Lung (tissue), 12 donors: ENCODE data around the gene SPPL2C. TPM values are rescaled to one million over a fixed set of nuclear protein-coding genes. Genes with fewer than 3 reads are reported as not detected.

Source experiments
- ATAC-seq: fragments of 200-7000 bp; cut with Tn5 transposase; one replicate; pipeline ENCODE4 v1.9.1; 2020; ENCODE audit warnings: moderate number of reproducible peaks; ENCODE audit not compliant: insufficient read depth, low FRiP score
- DNase-seq, 3 donors: peaks; one replicate each; pipeline ENCODE4 v3.0.0-alpha.2; 2013 to 2017
- H3K27ac ChIP-seq, 2 donors: one replicate each; pipeline ENCODE4 v1.5.1; 2013; ENCODE audit warnings: mild to moderate bottlenecking in 2 of 2, moderate library complexity in 2 of 2, control low read depth in 1 of 2, inconsistent platforms in 1 of 2, low read depth in 1 of 2, low read length in 1 of 2
- H3K27me3 ChIP-seq, 3 donors: one replicate each; pipeline ENCODE4 v1.5.1; 2013; ENCODE audit warnings: low read length in 2 of 3; ENCODE audit not compliant: control insufficient read depth in 3 of 3, insufficient read depth in 3 of 3
- H3K36me3 ChIP-seq, 4 donors: one replicate each; pipeline ENCODE4 v1.5.1; 2013; ENCODE audit warnings: low read length in 4 of 4, mild to moderate bottlenecking in 1 of 4, moderate library complexity in 1 of 4; ENCODE audit not compliant: control insufficient read depth in 4 of 4, insufficient read depth in 4 of 4
- H3K4me1 ChIP-seq, 5 donors: one replicate each; pipeline ENCODE4 v1.5.1; 2013; ENCODE audit warnings: low read length in 5 of 5, mild to moderate bottlenecking in 2 of 5, moderate library complexity in 1 of 5; ENCODE audit not compliant: control insufficient read depth in 5 of 5, insufficient read depth in 5 of 5
- H3K4me3 ChIP-seq: one replicate; pipeline ENCODE4 v1.5.1; 2013; ENCODE audit warnings: mild to moderate bottlenecking, control low read depth, moderate library complexity
- H3K9ac ChIP-seq, 2 donors: one replicate each; pipeline ENCODE4 v1.5.1; 2013; ENCODE audit warnings: low read length in 2 of 2, control low read depth in 1 of 2; ENCODE audit not compliant: insufficient read depth in 1 of 2
- H3K9me3 ChIP-seq, 4 donors: one replicate each; pipeline ENCODE4 v1.5.1; 2013; ENCODE audit warnings: low read length in 3 of 4, mild to moderate bottlenecking in 1 of 4, moderate library complexity in 1 of 4; ENCODE audit not compliant: control insufficient read depth in 4 of 4, insufficient read depth in 3 of 4
- WGBS, 2 donors: extraction: QIAGEN DNeasy Blood & Tissue Kit; methylation state at CpG; one replicate each; pipeline ENCODE4 v1.1.7; 2013; 5-methylcytosine and 5-hydroxymethylcytosine counted together
- polyA plus RNA-seq, 2 donors: library from polyadenylated mRNA; stranded (reverse); fragments of 200-250 nt; gene quantifications; one replicate each; pipeline ENCODE4 v1.2.1, GENCODE V29; 2013
- total RNA-seq, 2 donors: library from RNA; depleted of rRNA in 1 of 2; stranded (reverse); fragments of >200 nt in 1 of 2; gene quantifications; one replicate each; pipeline ENCODE4 v1.2.1, GENCODE V29; 2014 to 2021
- TF ChIP-seq, protein P1 (sequence below): IDR thresholded peaks from 2 replicates; pipeline ENCODE4 v1.5.1; 2012; ENCODE audit warnings: mild to moderate bottlenecking; ENCODE audit errors: control extremely low read depth, extremely low read depth
- donor health status: control.
- donor health status: control.
- donor health status: Bipolar disorder and iron deficiency.
- donor health status: healthy.
- donor health status: DM: yes; HTN: yes; CAD: no.

Gene SPPL2C
- total and polyA plus RNA-seq, 4 donors = not detected

DNA sequence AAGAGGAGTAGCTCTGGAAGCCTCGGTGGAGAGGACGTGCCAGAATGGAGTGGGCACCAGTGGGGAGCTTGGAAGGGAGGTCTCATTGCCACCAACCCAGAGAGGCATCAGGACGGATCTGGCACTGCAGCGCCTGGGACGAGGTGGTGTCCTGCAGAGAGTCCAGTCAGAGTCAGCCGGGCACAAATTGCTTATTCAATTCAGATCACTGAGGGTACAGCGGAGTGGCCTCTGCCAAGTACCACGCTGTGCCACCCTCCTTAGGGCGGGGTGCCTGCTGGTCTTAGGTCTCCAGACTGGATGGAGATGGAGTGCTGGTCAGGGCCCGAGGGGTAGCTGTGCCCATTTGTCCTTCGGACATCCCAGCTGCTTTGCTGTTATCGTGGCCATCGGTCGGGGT lies 18.9 kb upstream of the SPPL2C start:
- 88 to 90% methylated on average over 14 of the region's 14 CpGs for WGBS, 2 donors
- no peak overlapping the region for H3K27ac ChIP-seq
- TF ChIP-seq, protein P1, sequence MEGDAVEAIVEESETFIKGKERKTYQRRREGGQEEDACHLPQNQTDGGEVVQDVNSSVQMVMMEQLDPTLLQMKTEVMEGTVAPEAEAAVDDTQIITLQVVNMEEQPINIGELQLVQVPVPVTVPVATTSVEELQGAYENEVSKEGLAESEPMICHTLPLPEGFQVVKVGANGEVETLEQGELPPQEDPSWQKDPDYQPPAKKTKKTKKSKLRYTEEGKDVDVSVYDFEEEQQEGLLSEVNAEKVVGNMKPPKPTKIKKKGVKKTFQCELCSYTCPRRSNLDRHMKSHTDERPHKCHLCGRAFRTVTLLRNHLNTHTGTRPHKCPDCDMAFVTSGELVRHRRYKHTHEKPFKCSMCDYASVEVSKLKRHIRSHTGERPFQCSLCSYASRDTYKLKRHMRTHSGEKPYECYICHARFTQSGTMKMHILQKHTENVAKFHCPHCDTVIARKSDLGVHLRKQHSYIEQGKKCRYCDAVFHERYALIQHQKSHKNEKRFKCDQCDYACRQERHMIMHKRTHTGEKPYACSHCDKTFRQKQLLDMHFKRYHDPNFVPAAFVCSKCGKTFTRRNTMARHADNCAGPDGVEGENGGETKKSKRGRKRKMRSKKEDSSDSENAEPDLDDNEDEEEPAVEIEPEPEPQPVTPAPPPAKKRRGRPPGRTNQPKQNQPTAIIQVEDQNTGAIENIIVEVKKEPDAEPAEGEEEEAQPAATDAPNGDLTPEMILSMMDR = no peak
- no peaks in the 10 kb centered on the region for H3K36me3 ChIP-seq
- no peak overlapping the region for H3K4me3 ChIP-seq
- no peaks in the 10 kb centered on the region for H3K4me1 ChIP-seq
- DNase-seq (no peak), ATAC-seq (no peak)
- H3K9ac ChIP-seq = no peak overlapping the region
- no peaks in the 10 kb centered on the region for H3K9me3 ChIP-seq
- H3K27me3 ChIP-seq = peaks cover 0 to 4% (median 0%) of the 10 kb centered on the region in 3 donors

DNA sequence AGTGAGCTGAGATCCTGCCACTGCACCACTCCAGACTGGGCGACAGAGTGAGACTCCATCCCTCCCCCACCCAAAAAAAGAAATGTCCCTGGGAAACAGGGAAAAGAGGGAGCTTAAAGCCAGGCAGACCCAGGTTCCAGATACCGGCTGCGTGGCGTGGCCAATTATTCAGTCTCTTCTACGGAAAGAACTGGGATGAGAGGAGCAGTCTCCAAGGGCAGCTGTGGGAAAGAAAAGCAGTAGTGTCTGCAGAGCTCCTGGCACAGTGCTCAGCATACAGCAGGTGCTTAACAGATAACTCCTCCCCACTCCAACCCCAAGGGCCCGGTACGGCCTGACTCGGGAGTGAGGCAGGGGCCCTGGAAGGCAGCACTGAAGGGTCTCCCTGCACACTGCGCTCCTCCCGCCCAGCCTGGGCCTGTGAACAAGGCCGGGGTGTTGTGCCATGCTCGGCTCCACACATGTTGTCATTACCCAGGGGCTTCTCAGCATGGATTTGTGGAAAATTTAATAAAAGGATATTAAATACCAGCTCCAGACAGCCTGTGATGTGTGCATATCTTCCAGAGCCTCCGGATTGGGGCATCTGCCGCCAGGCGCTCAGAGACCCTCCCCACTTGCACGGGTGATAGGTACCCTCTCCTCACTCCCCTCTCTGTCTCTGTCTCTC lies 17.6 kb upstream of the SPPL2C start:
- no peaks in the 10 kb centered on the region for H3K36me3 ChIP-seq
- no peaks in the 10 kb centered on the region for H3K4me1 ChIP-seq
- ATAC-seq (no peak), DNase-seq (no peak)
- TF ChIP-seq, protein P1 = no peak
- 88 to 89% methylated on average over 16 of the region's 16 CpGs for WGBS, 2 donors
- no peaks in the 10 kb centered on the region for H3K9me3 ChIP-seq
- no peak overlapping the region for H3K4me3 ChIP-seq
- H3K9ac ChIP-seq = no peak overlapping the region
- H3K27me3 ChIP-seq = peaks cover 0 to under 1% (median 0%) of the 10 kb centered on the region in 3 donors
- no peak overlapping the region for H3K27ac ChIP-seq

DNA sequence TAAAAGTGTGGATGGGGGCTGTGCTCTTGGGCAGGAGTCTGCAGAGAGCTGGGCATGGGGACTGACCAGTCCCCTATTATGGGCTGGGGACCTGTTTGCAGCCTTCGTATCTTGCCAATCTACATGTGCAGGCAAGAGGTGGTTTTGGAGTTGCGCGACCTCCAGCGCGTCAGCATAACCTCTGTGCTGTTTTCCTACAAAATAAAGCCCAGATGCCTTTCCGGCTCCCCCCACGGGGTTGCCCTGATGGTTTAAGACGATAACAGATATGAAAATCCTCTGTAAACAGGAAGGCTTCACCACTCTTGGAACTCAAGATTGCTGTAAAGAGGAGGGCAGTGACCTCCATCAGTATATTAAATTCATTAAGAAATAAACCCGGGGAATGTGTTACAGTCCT lies 16.5 kb upstream of the SPPL2C start:
- no peak overlapping the region for H3K9ac ChIP-seq
- H3K4me1 ChIP-seq = no peaks in the 10 kb centered on the region
- H3K27ac ChIP-seq = no peak overlapping the region
- no peaks in the 10 kb centered on the region for H3K9me3 ChIP-seq
- TF ChIP-seq, protein P1 = no peak
- no peaks in the 10 kb centered on the region for H3K36me3 ChIP-seq
- ATAC-seq (no peak), DNase-seq (no peak)
- H3K4me3 ChIP-seq = no peak overlapping the region
- no peaks in the 10 kb centered on the region for H3K27me3 ChIP-seq
- 45 to 50% methylated on average over 9 of the region's 9 CpGs for WGBS, 2 donors
